ENCODE data around the gene HRK. TPM values are rescaled to one million over a fixed set of nuclear protein-coding genes. Genes with fewer than 3 reads are reported as not detected.

HRK gene
- total RNA-seq, 1 experiment from 2014 or later = 2.6 TPM

DNA sequence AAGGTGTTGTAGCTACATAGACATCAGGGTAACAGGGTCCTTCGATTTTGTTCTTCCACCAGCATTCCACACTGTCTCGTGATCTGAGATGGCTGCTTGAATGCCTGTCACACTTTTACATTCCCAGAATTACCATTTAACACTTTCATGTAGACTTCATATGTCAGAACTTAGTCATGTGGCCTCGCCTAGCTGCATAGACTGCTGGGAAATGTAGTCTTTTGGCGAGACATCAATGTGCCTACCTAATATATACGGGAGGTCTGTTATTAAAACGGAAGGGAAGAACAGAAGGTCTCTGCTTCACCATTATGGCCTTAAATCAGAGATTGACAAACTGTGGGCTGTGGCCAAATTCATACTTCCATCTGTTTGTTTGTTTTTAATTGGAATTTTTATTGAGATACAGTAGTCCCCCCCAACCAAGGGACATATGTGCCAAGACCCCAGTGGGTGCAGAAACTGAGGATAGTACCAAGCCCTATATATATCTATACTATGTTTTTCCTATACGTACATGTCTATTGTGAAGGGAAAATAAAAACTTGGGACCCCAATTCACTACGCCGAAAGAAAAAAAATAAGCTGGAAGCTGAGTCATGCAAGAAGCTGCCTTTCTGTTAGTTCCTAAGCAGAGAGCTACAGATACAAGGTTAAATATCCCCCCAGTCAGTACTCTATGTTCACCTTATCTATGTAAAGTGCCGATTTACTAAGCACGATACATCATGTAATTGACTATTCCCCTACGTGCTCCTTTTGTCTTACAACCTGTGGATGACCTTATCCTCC, 11.3 kb upstream of the HRK start:
- Histone ChIP-seq H3K4me2 (ENCODE audit: insufficient read depth, insufficient read length, low read length) (no peak overlapping the region), H2BK12ac (ENCODE audit: insufficient read length, low read depth, low read length) (no peak overlapping the region), H3K18ac (ENCODE audit: insufficient read length, low read depth, low read length) (no peak overlapping the region), H2BK20ac (ENCODE audit: low read depth, low read length, poor library complexity, severe bottlenecking) (no peak overlapping the region), H3K23ac (ENCODE audit: insufficient read length, low read depth, low read length) (no peak overlapping the region), H4K5ac (ENCODE audit: insufficient read length, low read depth, low read length) (no peak overlapping the region), H4K20me1 (ENCODE audit: control insufficient read depth, insufficient read depth, insufficient read length) (no peaks in the 10 kb centered on the region), H3T11ph (ENCODE audit: low read length) (no peak overlapping the region), H2AFZ (ENCODE audit: low read length) (no peak overlapping the region), H3K79me1 (ENCODE audit: insufficient read depth, low read depth, low read length, poor library complexity, severe bottlenecking) (no peaks in the 10 kb centered on the region), H2AK5ac (ENCODE audit: insufficient read length, low read length) (no peak overlapping the region), H3K4me1 (ENCODE audit: insufficient read depth, low read length) (no peaks in the 10 kb centered on the region), H3K27me3 (ENCODE audit: insufficient read depth, low read length) (no peaks in the 10 kb centered on the region), H2BK15ac (ENCODE audit: low read depth, low read length) (no peak overlapping the region), H2BK5ac (ENCODE audit: insufficient read length, low read length) (no peak overlapping the region), H3K56ac (ENCODE audit: insufficient read length, low read depth, low read length) (no peak overlapping the region), H3K4ac (ENCODE audit: low read depth, low read length) (no peak overlapping the region), H3K14ac (ENCODE audit: insufficient read depth, low read length) (no peak overlapping the region), H3K79me2 (ENCODE audit: insufficient read depth, low read length) (no peaks in the 10 kb centered on the region), H3K23me2 (ENCODE audit: insufficient read length, low read depth, low read length, poor library complexity, severe bottlenecking) (no peaks in the 10 kb centered on the region), H3K9me3 (ENCODE audit: control insufficient read depth, low read depth, low read length) (no peaks in the 10 kb centered on the region), H2BK120ac (ENCODE audit: low read depth, low read length, poor library complexity, severe bottlenecking) (no peak overlapping the region), H4K91ac (ENCODE audit: insufficient read length, low read depth, low read length) (no peak overlapping the region), H4K8ac (replicated peaks; ENCODE audit: insufficient read length, low read depth, low read length) (no peak overlapping the region), H3K9ac (ENCODE audit: extremely low read depth, insufficient read length, low read length) (no peak overlapping the region), H3K27ac (ENCODE audit: insufficient read length, low read depth, low read length) (no peak overlapping the region)
- H3K4me3 Mint-ChIP-seq = no peak overlapping the region
- TF ChIP-seq, protein P1, sequence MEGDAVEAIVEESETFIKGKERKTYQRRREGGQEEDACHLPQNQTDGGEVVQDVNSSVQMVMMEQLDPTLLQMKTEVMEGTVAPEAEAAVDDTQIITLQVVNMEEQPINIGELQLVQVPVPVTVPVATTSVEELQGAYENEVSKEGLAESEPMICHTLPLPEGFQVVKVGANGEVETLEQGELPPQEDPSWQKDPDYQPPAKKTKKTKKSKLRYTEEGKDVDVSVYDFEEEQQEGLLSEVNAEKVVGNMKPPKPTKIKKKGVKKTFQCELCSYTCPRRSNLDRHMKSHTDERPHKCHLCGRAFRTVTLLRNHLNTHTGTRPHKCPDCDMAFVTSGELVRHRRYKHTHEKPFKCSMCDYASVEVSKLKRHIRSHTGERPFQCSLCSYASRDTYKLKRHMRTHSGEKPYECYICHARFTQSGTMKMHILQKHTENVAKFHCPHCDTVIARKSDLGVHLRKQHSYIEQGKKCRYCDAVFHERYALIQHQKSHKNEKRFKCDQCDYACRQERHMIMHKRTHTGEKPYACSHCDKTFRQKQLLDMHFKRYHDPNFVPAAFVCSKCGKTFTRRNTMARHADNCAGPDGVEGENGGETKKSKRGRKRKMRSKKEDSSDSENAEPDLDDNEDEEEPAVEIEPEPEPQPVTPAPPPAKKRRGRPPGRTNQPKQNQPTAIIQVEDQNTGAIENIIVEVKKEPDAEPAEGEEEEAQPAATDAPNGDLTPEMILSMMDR (conservative IDR thresholded peaks at IDR 0.05) = no peak
- WGBS (ENCODE audit: extremely low coverage, insufficient read length, low lambda C conversion rate) = no CpG with 5 or more reads among the region's 12 CpGs
- H3K27ac Mint-ChIP-seq = no peak overlapping the region
- DNase-seq = no peak
- peaks cover 26% of the 10 kb centered on the region for H3K27me3 Mint-ChIP-seq (ENCODE audit: low read depth)
- no peaks in the 10 kb centered on the region for H3K9me3 Mint-ChIP-seq
- H3K4me1 Mint-ChIP-seq = peaks cover 2 to 3% of the 10 kb centered on the region in 2 experiments; a peak in 2 of 4 replicates
- no peaks in the 10 kb centered on the region for H3K36me3 Mint-ChIP-seq (ENCODE audit: insufficient read depth in 1 of 3, low read depth in 3 of 3)
